CD4-positive, alpha-beta T cell treated with Interleukin-2 at 100 ng/mL for 4 hours (primary cell): ENCODE measurements around the gene LRCH3.
"Not testable (repeated sequence)": the region's sequence is repeated elsewhere in the genome, so short reads cannot be mapped to it uniquely, and the experiment has no call there.

Source experiments
- DNase-seq: peaks from one replicate; pipeline ENCODE4 v3.0.0-alpha.2; 2020; ENCODE audit warnings: low spot score

Gene LRCH3

GRCh38 chr3:197886052-197886451 is 95.0 kb downstream of the LRCH3 start:
- DNase-seq = not testable (repeated sequence)

DNA sequence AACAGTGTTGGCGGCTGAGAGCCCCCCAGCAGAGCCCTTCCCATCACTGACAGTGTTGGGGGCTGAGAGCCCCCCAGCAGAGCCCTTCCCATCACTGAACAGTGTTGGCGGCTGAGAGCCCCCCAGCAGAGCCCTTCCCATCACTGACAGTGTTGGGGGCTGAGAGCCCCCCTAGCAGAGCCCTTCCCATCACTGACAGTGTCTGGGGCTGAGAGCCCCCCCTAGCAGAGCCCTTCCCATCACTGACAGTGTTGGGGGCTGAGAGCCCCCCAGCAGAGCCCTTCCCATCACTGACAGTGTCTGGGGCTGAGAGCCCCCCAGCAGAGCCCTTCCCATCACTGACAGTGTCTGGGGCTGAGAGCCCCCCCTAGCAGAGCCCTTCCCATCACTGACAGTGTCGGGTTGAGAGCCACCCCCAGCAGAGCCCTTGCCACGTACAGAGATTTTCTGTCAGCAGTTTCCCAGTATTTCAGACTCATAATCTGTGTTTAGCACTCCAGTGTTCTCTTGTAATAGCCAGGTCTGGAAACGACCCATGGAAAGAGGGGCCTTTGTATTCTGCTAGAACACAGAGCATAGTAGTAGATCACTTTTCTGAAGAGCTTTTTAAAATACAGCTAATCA is 96.5 kb downstream of the LRCH3 start:
- not testable (repeated sequence) for DNase-seq

GRCh38 chr3:197888511-197888910 is 97.5 kb downstream of the LRCH3 start:
- DNase-seq = no peak

DNA sequence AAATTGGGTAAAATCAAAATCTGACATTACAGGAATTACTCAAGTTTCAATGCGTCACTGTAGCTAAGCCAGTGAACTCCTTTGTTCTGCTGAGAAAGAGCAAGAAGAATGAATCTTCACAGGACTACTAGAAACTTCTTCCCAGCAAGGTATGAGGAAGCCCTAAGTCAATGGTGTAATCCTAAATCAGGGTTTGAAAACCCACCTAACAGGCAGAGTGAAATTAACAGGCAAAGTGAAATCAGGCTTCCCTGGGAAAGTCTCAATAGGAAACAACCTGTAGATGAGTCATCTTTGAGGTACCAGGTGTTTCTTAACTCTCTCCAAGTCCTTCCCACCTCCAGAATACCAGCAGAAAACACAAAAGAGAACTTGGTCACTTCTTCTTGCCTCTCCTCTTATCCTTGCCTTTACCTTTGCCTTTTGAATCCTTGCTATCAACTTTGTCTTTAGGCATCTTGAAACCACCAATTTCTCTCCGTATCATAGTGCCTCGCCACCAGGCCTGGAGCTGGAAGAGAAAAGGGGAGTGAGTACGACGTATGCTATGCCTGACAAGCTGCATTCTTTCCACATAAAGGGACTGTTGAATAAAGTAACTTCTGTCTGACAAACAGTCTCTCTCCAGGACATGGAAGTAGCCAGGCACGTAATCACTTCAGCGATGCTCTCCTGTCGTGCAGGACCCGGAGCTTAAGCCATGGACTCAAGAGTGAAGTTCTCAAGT is 98.3 kb downstream of the LRCH3 start:
- no peak for DNase-seq

DNA sequence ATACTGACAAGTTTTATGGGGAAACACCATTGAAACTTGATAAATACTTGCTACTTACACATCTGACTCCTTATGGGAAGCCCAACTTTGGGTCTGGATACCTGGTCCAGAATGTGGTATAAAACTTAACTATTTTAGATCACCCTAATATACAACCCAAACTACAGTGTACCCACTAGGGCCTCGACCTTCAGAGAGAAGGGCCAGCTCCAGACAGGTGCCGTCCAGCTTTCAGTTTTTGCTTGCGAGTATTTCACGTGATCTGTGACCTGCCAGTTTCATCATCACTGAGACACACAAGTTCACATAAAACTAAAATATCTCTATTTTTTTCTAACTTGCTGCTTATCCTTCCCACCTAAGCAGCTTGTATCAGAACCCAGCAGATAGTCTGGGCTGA is 99.6 kb downstream of the LRCH3 start:
- DNase-seq = no peak

GRCh38 chr3:197892162-197892561 is 101.1 kb downstream of the LRCH3 start:
- DNase-seq = no peak

DNA sequence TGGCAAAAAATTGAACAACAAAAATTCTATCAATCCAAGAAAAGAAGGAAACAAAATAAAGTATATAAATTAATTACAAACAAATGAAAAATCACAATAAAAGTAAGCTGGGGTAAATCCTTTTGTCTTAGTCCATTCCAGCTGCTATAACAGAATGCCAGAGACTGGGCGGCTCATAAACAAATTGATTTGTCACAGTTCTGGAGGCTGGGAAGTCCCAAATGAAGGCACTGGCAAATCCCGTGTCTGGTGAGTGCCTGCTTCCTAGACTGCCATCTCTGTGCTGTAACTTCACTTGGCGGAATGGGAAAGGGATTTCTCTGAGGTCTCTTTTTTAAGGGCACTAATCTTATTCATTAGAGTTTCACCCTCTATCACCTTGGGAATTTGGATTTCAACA is 105.4 kb downstream of the LRCH3 start:
- DNase-seq = no peak

DNA sequence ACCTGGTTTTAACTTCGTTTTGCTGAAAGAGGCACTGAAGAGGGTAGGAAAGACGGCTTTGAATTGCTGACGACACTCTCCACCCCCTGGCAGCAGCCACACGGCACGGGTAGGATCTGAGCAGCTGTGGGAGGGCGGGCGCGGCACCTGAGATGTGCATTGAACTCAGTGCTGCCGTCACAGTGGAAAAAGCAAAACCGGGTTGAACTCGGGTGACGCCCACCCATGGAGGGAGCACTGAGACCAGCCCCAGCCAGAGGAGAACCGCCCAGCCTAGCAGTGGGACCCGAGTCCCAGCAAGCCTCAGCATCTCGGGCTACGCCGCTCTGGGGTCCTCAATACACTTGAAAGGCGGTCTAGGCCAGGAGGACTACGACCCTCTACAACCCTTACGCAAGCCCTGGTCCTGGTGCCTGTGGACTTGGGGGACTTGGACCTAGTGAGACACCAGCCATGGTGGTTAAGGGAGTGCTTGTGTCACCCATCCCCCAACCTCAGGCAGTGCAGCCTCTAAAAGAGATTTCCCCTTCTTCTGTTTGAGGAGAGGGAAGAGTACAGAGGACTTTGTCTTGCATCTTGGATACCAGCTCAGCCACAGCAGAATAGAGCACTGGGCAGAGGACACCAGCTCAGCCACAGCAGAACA is 108.9 kb downstream of the LRCH3 start:
- no peak for DNase-seq

DNA sequence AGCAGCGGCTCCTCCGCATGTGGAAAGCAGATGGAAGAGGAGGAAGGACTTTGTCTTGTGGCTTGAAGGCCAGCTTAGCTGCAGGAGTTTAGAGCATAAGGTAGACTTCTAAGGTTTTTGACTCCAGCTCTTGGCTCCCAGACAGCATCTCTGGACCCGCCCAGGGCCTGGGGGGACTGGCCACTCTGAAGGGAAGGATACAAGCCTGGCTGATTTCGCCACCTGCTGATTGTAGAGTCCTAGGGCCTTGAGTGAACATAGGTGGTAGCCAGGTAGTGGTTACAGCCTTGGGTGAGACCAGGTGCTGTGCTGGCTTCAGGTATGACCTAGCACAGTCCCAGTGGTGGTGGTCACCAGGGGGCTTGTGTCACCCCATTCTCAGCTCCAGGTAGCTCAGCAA is 110.6 kb downstream of the LRCH3 start:
- DNase-seq = no peak

DNA sequence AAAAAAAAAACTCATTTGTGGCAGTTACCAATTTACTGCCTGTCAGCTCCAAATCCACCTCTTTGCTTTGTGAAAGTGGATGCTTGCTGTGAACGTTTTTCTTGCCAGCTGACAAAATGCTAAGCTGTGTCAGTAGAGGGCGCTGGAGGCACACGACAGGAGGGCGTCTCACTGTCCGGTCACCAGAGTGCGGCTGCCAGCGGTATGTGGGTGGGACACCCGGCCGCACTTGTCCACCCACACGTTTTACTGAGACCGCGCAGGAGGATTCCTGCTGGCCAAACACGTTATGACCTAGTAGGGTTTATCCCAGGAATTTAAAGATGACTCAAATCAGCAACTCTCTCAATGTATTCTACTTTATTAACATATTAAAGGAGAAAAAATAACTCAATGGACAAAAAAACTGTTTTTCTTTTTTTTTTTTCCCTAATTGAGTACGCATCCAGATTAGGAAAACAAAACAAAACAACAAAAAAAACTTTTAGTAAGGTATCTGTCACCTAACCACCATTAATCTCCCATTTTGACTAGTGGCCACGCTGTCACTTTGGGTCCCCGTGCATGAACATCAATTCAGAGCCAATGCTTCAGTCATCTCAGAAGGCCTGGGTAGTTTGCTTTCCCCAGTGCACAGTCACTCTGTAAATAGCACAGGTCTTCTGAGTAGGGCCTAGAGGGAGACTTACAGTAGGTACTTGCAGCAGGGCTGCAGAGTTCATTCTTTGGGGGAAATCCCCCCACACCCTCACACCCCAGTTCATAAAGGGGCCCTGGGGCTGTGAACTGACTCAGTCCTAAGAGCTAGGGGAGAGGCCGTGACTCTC is 115.2 kb downstream of the LRCH3 start:
- DNase-seq = peak; percentile 79

GRCh38 chr3:197906850-197907187 is 115.8 kb downstream of the LRCH3 start:
- DNase-seq = no peak

- DNase-seq = no peak
These were observed 116.1 kb downstream of the LRCH3 start for GRCh38 chr3:197907196-197907595.

GRCh38 chr3:197908550-197908949 is 117.5 kb downstream of the LRCH3 start:
- DNase-seq = not testable (repeated sequence)

DNA sequence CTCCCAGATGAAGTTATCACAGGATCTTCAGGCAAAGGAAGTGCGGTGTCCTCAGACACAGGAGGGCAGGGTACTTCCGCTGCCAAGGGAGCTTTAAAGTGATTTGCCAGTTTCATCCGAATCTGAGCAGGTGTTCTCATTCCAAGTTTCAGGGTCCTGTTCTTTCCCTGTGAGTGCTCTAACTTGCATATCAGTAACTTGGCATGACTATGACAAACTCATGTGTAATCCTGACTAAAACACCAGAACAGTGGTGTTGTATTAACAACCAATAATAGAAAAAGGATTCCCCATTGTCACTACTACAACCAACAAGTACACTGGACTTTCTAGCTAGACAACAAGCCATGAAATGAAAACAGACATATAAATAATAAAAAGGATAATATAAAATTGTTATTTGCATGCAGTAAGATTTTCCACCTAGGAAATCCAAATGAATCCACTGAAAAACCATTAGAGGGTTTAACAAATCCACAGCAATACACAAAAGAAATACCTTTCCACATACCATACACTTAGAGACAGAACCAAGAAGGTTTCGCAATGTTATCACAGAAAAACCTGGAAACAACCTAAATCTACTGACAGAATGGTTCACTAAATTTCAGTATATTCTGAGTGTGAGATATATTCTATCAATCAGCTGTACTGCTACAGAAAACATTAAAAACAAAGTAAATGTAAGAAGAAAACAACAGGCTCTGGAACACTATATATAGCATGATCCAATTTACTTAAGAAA is 118.1 kb downstream of the LRCH3 start:
- no peak for DNase-seq

- no peak for DNase-seq
These were observed 121.9 kb downstream of the LRCH3 start for GRCh38 chr3:197912741-197913476.

GRCh38 chr3:197913641-197914380 is 122.8 kb downstream of the LRCH3 start:
- DNase-seq = no peak

DNA sequence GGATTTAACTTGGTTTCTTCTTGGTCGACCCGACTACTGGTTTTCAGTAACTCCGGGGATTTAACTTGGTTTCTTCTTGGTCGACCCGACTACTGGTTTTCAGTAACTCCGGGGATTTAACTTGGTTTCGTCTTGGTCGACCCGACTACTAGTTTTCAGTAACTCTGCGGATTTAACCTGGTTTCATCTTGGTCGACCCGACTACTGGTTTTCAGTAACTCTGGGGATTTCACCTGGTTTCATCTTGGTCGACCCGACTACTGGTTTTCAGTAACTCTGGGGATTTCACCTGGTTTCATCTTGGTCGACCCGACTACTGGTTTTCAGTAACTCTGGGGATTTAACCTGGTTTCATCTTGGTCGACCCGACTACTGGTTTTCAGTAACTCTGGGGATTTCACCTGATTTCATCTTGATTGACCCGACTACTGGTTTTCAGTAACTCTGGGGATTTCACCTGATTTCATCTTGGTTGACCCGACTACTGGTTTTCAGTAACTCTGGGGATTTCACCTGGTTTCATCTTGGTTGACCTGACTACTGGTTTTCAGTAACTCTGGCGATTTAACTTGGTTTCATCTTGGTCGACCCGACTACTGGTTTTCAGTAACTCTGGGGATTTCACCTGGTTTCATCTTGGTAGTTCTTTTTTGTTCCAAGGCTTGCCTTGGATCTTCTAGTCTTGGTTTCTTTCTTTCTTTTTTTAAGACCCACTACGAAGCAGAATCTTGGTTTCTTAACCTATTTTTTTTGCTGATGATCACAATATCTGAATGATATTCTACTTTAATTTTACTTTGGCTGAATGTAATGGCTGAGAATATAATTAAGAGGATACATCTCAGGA is 130.6 kb downstream of the LRCH3 start:
- DNase-seq = not testable (repeated sequence)

GRCh38 chr3:197926418-197926817 is 135.4 kb downstream of the LRCH3 start:
- DNase-seq = no peak

GRCh38 chr3:197927578-197927977 is 136.5 kb downstream of the LRCH3 start:
- not testable (repeated sequence) for DNase-seq
